ENCODE measurements around the gene EIF4G3.
"Not testable (repeated sequence)": the region's sequence is repeated elsewhere in the genome, so short reads cannot be mapped to it uniquely, and the experiment has no call there.

The EIF4G3 gene

DNA sequence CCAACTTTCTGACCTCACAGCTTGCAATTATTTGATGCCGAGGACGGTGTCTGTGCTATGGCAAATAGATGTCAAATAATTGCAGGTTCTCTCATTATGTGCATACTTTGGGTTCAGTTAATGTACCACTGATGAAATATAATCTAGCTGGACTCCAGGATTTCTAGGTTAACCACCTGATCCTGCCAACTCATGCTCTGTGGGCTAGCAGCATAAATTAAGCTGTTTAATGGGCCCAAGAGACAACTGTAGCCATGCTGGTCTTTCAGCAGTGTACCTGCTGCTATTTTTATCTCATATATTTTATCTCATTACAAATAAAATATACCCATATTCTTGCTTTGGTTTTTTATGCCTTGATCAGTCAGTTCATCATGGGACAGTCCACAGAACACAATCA lies 346.3 kb downstream of the EIF4G3 start:
- DNase-seq (ENCODE audit: low read depth, low spot score), result no peak

DNA sequence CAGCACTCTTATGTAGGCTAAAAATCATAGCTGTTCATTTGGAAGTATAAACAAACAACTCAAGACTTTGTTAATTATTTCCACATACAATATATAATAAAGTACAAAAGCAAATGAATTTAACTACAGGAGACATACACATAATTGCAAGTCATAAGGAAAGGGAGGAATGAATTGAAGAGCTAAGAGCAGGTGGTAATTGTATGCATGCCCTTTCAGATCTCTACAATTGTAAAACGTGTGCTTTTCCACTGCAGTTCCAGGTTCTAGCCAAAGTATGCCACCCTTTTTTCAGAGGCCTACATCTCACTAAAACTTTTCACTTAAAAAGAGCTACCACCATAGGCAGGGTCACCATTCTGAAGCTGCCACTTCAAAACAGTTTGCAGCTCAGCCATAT lies 346.8 kb downstream of the EIF4G3 start:
- DNase-seq (ENCODE audit: low read depth, low spot score), result no peak

DNA sequence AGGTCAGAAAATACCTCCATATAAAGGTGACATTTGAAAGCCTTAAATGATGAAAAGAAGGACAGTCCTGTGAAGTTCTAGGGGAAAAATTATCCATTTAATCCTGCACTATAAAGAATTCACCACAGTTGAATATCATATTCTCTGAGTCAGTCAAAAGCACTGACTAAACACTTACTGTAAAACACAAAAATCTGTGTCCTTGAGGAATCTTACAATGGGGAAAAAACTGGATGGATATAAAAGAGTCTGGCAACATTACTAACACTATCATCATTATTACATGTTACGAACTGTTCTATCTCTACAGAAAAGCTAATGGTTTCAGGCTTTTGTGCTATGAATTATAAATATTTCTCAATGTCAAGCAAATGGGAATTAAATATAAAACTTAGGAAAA lies 347.2 kb downstream of the EIF4G3 start:
- no peak for DNase-seq (ENCODE audit: low read depth, low spot score)

DNA sequence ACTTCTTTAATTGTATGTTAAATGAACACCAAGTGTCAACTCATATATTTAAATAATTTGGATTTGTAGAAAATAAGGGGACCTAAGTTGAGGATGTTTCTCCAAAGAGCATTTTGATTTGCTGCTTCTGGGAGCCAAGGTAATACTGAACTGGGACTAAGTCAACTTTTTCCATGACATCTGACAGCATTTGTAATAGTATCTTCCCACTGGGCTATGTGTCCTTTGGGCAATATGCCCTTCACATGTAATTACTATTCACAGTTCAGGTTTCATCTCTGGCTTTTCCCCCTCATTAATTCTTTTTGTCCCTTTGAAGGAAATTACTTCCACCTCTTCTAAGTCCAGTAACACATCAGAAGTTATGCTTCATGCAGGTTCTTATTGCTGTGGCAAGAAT lies 352.9 kb downstream of the EIF4G3 start:
- DNase-seq (ENCODE audit: low read depth, low spot score), result no peak

DNA sequence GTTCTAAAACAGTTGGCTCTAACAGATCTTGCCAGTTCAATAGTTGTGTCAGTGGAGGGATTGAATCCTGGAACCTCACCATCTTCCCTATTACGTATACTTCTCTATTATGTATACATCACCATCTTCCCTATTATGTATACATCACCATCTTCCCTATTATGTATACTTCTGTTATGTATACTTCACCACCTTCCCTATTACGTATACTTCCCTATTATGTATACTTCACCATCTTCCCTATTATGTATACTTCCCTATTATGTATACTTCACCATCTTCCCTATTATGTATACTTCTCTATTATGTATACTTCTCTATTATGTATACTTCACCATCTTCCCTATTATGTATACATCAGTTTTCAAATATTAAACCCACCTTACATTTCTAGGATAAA lies 355.2 kb downstream of the EIF4G3 start:
- no peak for DNase-seq (ENCODE audit: low read depth, low spot score)

DNA sequence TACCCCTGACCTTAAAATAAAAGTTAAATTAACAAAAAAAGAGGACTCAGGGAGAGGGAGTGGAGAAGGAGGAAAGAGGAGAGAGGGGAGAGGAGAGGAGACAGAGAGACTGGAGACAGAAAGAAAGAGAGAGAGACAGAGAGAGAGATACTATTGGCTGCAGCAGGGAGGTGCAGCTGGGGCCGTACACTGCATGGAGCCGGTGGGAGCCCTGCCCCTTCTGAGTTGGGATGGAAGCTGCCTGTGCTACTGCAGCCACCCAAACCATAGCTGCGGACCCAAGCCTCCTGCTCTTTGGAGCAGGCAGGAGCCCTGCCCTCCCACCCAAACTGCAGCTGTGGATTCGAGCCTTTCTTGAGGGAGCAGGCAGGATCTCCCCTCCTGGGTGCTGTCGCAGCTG lies 356.9 kb downstream of the EIF4G3 start:
- DNase-seq (ENCODE audit: low read depth, low spot score), result no peak

DNA sequence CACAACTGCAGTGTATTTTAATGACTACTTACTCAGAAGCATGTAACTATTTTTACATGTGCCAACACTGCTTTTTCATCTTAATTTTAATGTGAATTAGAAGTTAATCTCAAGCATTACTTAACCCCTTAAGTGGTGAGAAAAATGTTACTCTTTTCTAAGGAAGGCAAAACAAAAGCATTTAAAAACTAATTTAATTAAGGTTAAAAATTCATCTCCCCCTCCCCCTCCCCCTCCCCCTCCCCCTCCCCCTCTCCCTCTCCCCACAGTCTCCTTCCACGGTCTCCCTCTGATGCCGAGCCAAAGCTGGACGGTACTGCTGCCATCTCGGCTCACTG lies 362.2 kb downstream of the EIF4G3 start:
- DNase-seq (ENCODE audit: low read depth, low spot score), result no peak

DNA sequence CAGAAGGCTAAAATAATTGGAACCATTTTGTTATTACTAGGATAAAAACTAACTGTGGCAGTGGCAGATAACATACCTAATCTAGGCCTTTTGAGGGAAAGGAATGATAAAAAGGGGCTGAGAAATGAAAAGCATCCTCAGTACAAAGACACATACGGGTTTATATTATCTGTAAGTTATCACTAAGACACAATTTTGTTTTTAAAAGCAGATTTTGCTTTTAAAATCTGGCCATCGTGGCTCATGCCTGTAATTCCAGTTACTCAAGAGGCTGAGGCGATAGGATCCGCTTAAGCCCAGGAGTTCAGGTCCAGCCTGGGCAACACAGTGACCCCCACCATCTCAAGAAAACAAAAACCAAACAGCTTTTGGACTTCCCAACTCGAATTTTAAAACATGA lies 364.8 kb downstream of the EIF4G3 start:
- no peak for DNase-seq (ENCODE audit: low read depth, low spot score)

DNA sequence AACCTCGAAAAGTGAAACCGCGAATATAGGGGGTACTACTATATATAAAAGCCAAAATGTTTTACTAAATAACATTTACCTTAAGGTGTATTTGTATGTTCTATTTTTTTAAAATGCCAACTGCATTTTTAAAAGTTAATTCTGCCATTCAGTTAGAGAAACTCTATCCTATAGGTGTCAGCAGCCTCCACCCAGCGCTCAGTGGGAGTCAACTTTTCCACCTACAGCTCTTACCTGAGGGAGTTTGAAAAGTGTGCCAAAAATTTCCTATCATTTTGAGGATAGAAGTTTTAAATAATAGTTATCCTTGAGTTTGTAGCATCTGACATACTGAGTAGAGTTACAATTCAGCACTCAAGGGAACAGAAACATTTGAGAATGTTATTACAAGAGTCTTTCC lies 383.5 kb downstream of the EIF4G3 start:
- DNase-seq (ENCODE audit: low read depth, low spot score), result no peak

DNA sequence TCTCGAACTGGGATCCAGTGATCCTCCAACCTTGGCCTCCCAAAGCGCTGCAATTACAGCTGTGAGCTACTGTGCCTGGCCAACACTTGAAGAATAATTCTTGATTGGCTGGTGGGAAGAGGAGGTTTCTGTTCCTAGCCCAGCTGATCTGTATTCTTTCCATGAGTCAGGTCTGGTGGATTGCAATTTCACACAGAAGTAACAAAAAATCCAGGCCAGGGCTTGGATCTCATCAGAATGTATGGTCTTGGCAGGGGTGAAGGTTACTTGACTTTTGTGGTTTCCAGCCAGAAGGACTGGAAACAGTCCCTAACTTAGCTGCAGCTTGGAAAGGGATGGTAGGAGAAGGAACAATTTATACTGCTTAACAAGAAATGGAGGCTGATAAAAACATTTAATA lies 384.5 kb downstream of the EIF4G3 start:
- no peak for DNase-seq (ENCODE audit: low read depth, low spot score)

DNA sequence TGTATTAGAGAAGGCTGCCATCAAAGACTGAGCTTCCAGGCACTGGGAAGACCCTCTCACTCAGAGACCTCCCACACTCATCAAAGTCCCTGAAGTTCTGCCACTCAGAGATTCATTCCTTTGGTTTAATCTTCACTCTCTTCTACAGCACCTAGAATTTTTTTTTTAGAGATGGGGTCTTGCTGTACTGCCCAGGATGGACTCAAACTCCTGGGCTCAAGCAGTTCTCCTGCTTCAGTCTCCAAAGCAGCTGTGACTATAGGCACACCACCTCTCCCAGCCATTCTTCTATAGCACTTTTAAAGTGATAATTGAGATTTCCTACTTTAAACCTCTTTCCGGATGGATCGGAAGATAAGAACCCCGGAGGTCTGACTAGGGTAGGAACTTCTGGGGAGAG lies 385.9 kb downstream of the EIF4G3 start:
- no peak for DNase-seq (ENCODE audit: low read depth, low spot score)

DNA sequence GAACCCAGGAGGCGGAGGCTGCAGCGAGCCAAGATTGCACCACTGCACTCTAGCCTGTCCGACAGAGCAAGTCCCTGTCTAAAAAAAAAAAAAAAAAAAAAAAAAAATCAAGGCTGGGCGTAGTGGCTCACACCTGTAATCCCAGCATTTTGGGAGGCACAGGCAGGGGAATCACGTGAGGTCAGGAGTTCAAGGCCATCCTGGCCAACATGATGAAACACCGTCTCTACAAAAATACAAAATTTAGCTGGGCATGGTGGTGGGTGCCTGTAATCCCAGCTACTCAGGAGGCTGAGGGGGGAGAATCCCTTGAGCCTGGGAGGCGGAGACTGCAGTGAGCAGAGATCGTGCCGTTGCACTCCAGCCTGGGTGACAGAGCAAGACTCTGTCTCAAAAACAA lies 387.1 kb downstream of the EIF4G3 start:
- DNase-seq (ENCODE audit: low read depth, low spot score), result not testable (repeated sequence)

DNA sequence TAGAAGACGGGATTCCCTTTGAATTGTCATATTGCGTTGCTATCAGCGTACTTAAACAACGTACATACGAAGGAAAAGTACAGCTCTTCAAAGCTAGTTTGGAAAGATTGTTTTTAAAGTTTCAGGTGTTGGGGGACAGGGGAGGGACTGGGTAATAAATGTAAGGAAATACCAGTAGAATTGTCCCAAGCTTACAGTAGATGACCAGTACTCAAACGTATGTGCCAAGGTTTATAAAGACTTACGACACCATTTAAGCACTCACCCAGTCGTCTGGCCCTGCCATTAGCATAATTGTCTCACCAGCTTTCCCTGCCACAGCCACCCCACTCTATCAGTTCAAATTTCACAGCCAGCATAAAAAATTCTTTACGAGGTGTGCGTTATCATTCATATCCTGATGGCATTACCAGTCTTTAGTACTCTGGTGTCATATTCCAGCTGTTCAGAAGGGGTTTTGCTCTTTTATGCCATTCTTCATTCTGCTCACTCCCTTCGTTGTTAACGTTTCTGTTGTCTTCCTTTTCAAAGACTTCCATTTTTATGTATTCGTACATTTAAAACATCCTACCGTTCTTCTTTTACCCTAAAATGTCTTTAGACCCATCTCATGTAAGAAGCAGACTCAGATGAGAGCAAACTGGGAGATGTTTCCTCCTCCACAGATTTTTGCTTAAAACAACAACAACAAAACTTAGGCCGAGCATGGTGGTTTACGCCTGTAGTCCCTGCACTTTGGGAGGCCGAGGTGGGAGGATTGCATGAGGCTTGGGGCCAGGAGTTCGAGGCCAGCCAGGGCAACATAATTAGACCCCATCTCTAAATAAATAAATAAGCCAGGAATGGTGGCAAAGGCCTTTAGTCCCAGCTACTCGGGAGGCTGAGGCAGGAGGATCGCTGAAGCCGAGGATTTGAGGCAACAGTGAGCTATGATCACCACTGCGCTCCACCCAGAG lies 388.6 kb downstream of the EIF4G3 start:
- no peak for DNase-seq (ENCODE audit: low read depth, low spot score)

DNA sequence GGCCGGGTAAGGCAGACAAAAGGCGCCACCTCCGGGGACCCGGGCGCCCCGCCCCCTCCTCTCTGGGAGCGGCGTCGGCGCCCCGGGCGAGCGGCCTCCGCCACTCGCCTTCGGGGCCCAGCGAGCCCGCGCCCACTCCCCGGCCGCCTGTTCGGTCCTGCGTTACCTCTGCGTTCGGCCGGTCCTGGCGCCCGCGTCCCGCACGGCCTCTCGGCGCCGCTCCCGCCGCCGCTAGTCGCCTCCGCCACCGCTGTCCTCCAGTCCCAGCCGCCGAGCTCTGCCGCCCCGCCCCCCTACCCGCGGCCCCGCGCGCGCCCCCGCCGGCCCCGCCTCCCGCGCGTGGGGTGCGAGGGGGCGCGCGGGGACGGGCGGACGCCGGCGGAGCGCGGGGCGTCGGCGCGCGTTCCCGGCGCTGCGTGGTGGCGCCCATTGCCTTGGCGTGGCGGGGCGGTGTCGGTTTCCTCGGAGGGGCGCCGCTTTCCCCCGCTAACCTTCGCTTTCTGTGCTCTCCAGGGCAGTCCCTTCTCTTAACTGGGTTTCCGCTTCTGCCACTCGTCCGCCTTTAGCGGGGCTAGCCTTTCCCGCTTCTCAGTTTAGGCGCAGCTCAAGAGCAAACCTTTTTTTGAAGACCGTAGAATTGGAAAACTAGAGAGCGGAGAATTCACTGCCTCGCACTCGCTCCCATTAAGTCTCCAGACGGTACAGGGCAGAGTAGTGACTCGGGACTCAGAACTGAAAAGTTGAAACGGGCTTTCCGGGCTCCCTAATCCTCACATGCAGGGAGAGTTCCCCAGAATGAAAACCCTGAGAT lies 389.5 kb downstream of the EIF4G3 start, which contains the start of gene HP1BP3:
Gene HP1BP3, minus strand, starts transcription at position 279 of the 811 bp plus-strand sequence. CDS start 6,867 bp downstream, outside the sequence.
- DNase-seq (ENCODE audit: low read depth, low spot score), result peak; percentile 59

DNA sequence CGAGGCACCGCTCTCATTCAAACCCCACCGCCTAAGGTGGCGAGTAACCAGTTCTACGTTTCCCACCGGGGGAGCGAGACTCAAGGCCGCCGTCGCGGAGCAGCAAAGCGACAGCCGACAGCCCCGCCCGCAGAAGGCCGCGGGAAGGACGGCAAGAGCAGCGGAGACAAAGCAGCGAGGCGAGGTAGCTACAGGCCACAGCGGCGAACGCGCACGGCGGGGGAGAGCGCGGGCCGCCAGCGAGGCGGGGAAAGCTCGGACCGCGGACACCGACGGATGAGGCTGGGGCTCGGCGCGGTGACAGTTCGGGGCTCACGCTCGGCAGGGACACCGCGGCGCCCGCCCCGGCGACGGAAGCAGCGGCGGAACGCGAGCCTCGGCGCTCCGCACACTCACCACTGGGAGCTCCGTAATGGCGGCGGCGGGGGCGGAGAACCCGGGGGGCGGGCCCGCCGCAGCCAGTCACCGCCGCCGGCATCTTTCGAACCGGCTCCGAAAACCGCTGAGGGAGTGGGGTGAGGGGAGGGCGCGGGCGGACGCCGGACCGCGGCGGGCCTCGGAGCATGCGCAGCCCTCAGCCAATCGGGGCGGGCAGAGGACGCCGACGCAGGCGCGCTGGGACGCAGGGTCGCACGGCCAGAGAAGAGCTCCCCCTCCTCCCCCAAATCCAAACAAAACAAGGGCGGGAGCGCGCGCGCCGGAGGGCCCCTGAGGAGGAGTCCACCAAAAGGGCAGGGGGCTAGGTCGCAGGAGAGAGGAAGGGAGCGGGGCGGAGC lies 390.3 kb downstream of the EIF4G3 start:
- peak; percentile 90 for DNase-seq (ENCODE audit: low read depth, low spot score)

DNA sequence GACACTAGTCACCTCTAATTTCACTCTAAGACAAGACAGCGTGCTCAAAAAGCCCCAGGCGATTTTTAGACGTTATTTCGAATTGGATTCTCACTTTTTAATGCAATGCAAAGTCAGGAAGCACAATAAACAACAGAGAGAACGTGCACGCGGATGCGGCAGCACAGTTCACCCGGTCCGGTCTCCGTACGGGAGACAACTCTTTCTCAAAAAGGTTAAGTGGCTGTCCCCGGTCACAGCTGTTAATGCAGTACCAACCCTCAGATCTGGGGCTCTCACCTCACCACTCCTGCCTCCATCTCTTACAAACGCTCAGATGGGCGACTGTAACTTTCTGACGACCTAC lies 390.8 kb downstream of the EIF4G3 start:
- DNase-seq (ENCODE audit: low read depth, low spot score), result no peak

DNA sequence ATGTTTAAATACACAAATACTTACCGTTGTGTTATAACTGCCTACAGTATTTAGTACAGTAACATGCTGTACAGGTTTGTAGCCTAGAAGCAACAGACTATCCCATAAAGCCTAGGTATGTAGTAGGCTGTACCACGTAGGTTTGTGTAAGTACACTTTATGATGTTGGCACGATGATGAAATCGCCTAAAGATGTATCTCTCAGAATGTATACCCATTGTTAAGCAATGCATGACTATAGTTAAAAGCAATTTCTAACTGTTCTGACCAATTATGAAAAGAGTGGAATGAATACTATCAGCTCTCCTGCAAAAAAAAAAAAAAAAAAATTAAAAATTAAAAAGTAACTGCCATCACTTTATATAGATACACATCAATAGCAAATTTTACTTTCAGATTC lies 401.0 kb downstream of the EIF4G3 start:
- no peak for DNase-seq (ENCODE audit: low read depth, low spot score)

DNA sequence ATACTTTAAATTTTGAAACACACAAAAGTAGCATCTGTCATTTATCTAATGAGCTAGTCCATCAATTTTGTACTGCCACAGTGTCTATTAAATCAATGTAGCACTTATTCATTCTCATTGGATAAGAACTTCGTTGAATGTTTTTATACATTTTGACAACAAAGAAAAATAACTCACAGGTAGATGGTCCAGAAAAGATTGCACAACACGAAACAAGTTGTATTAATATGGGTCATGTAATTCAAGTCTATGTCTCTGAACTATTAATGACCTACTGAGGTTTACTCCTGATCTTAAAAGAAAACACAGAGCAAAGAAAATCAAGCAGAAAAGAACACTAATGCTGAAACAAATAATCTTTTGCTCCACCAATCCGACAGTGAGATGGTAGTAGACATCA lies 404.9 kb downstream of the EIF4G3 start:
- no peak for DNase-seq (ENCODE audit: low read depth, low spot score)

DNA sequence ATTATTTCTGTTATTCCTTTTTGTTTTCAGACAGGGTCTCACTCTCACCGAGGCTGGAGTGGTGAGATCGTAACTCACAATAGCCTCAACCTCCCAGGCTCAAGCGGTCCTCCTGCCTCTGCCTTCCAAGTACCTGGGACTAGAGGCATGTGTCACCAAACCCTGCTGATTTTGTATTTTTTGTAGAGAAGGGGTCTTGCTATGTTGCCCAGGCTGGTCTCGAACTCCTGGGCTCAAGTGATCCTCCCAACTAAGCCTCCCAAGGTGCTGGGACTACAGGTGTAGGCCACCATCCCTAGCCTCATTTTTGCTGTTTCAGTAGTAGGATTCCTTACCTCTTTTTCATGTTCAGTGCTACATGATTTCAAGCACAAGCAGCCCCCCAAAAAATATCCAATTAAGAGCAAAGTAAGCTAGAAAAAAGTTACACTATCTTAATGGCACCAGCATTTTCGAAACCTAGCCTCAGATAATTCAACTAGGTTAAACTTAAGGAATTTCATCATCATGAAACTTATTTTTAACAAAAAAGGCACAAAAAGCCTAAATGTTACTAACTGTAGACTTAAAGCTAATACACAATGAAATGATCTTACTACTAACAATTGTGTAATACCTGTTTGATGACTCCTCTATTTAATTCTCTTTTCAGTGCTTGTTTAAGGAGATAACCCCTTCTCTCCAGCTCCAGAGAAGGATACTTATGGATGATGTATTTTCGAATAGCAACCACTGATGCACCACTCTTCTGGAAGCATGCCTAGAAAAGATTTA lies 406.2 kb downstream of the EIF4G3 start:
- no peak for DNase-seq (ENCODE audit: low read depth, low spot score)

DNA sequence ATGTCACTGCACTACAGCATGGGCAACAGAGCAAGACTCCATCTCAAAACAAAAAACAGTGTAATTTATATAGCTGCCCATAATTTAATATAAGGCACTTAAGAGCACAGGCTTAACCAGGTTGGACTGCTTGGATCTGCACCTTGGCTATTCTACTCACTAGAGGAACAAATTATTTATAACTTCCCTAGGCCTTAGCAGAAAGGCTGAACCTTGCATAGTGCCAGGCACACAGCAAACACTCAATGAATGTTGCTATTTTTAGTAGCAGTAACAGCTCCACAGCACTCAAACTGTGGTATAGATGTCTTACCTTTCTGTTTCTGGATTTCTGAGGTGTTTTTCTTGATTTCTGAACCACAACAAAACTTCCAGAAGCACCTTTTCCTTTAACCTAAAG lies 409.4 kb downstream of the EIF4G3 start:
- no peak for DNase-seq (ENCODE audit: low read depth, low spot score)

DNA sequence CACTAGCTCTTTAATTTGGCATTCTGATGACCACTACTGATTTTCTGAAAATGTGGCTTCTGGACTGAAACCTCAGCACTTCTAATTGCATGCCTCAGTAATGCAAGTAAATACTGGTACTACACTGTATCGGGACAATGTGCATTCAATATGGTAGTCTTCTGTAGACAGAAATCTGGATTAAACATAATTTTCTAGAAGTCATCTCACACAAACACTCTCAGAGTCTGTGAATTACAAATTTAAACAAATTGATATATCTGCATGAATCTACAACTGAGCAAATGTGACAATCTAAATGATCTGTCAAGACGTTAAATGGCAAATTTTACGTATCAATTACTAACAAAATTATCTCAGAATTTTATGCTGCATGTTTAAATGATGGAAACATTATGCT lies 413.3 kb downstream of the EIF4G3 start:
- no peak for DNase-seq (ENCODE audit: low read depth, low spot score)
